ENCODE measurements around the gene PRAME.
"Not testable (repeated sequence)": the region's sequence is repeated elsewhere in the genome, so short reads cannot be mapped to it uniquely, and the experiment has no call there.

Gene PRAME

GRCh38 chr22:22552630-22553029 is 6.4 kb downstream of the PRAME start:
- no peak for DNase-seq (ENCODE audit: low read depth in 2 of 2, low spot score in 1 of 2)

GRCh38 chr22:22550789-22551434 is 8.2 kb downstream of the PRAME start:
- no peak for DNase-seq (ENCODE audit: low read depth in 2 of 2, low spot score in 1 of 2)

- DNase-seq (ENCODE audit: low read depth in 2 of 2, low spot score in 1 of 2), result no peak
Observed at GRCh38 chr22:22548910-22549309, 10.2 kb downstream of the PRAME start.

GRCh38 chr22:22548317-22548716 is 10.7 kb downstream of the PRAME start:
- DNase-seq (ENCODE audit: low read depth in 2 of 2, low spot score in 1 of 2), result no peak

GRCh38 chr22:22547692-22548300 is 11.3 kb downstream of the PRAME start:
- DNase-seq (ENCODE audit: low read depth in 2 of 2, low spot score in 1 of 2), result no peak

GRCh38 chr22:22547226-22547625 is 11.8 kb downstream of the PRAME start:
- DNase-seq (ENCODE audit: low read depth in 2 of 2, low spot score in 1 of 2), result no peak

- DNase-seq (ENCODE audit: low read depth in 2 of 2, low spot score in 1 of 2), result no peak
Observed at GRCh38 chr22:22546490-22546889, 12.6 kb downstream of the PRAME start.

GRCh38 chr22:22545084-22545483 is 14.0 kb downstream of the PRAME start:
- no peak for DNase-seq (ENCODE audit: low read depth in 2 of 2, low spot score in 1 of 2)

GRCh38 chr22:22538226-22538989 is 20.7 kb downstream of the PRAME start:
- DNase-seq (ENCODE audit: low read depth in 2 of 2, low spot score in 1 of 2), result no peak

GRCh38 chr22:22536916-22537315 is 22.1 kb downstream of the PRAME start:
- DNase-seq (ENCODE audit: low read depth in 2 of 2, low spot score in 1 of 2), result no peak

GRCh38 chr22:22536515-22536914 is 22.6 kb downstream of the PRAME start:
- DNase-seq (ENCODE audit: low read depth in 2 of 2, low spot score in 1 of 2), result no peak

GRCh38 chr22:22535662-22536061 is 23.4 kb downstream of the PRAME start:
- no peak for DNase-seq (ENCODE audit: low read depth in 2 of 2, low spot score in 1 of 2)

- DNase-seq (ENCODE audit: low read depth in 2 of 2, low spot score in 1 of 2), result no peak
Observed at GRCh38 chr22:22534604-22535415, 24.3 kb downstream of the PRAME start.

GRCh38 chr22:22533863-22534262 is 25.2 kb downstream of the PRAME start:
- no peak for DNase-seq (ENCODE audit: low read depth in 2 of 2, low spot score in 1 of 2)

- DNase-seq (ENCODE audit: low read depth in 2 of 2, low spot score in 1 of 2), result no peak
Observed at GRCh38 chr22:22533417-22533816, 25.6 kb downstream of the PRAME start.

GRCh38 chr22:22532547-22533071 is 26.5 kb downstream of the PRAME start:
- DNase-seq (ENCODE audit: low read depth in 2 of 2, low spot score in 1 of 2), result not testable (repeated sequence)

GRCh38 chr22:22531770-22532546 is 27.1 kb downstream of the PRAME start:
- no peak for DNase-seq (ENCODE audit: low read depth in 2 of 2, low spot score in 1 of 2)

- no peak for DNase-seq (ENCODE audit: low read depth in 2 of 2, low spot score in 1 of 2)
Observed at GRCh38 chr22:22528780-22529179, 30.3 kb downstream of the PRAME start.

GRCh38 chr22:22527312-22527711 is 31.8 kb downstream of the PRAME start:
- no peak for DNase-seq (ENCODE audit: low read depth in 2 of 2, low spot score in 1 of 2)

- DNase-seq (ENCODE audit: low read depth in 2 of 2, low spot score in 1 of 2), result no peak
Observed at GRCh38 chr22:22526125-22526912, 32.7 kb downstream of the PRAME start.

All from stimulated activated CD8-positive, alpha-beta memory T cell treated with anti-CD3 and anti-CD28 coated beads, Interleukin-4, amount 100 ng/mL, for 4 hours (primary cell).